ENCODE data around the gene P2RY14.

DNA sequence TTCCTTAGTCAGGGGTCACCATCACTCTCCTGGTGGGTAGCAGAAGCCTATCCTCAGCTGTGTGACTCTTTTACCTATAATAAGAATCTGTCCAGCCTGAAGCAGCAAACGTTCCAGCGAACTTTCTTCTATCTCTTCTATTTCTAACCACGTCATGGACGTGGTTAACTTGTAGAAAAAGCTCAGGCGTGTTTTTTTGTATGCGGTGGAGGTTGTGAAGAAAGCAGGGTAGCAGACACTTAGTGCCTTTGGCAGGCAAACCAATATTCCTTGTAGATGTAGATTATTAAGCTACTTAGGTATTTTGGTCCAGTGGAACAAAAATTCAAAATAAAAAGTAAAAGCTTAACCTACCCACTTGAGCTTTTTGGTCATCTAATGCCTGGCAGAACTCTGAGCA, 43.5 kb downstream of the P2RY14 start:
- TF ChIP-seq, protein P1, sequence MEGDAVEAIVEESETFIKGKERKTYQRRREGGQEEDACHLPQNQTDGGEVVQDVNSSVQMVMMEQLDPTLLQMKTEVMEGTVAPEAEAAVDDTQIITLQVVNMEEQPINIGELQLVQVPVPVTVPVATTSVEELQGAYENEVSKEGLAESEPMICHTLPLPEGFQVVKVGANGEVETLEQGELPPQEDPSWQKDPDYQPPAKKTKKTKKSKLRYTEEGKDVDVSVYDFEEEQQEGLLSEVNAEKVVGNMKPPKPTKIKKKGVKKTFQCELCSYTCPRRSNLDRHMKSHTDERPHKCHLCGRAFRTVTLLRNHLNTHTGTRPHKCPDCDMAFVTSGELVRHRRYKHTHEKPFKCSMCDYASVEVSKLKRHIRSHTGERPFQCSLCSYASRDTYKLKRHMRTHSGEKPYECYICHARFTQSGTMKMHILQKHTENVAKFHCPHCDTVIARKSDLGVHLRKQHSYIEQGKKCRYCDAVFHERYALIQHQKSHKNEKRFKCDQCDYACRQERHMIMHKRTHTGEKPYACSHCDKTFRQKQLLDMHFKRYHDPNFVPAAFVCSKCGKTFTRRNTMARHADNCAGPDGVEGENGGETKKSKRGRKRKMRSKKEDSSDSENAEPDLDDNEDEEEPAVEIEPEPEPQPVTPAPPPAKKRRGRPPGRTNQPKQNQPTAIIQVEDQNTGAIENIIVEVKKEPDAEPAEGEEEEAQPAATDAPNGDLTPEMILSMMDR (IDR thresholded peaks at IDR 0.05), result no peak
- TF ChIP-seq POLR2A (IDR thresholded peaks at IDR 0.05), result no peak
